Fibroblast of the aortic adventitia (primary cell): ENCODE data around the gene CLSTN2. TPM values are rescaled to one million over a fixed set of nuclear protein-coding genes. Genes with fewer than 3 reads are reported as not detected.

ENCODE experiments used
- DNase-seq: peaks from one replicate; pipeline ENCODE4 v3.0.0-alpha.2; 2010; ENCODE audit warnings: low read depth
- H3K4me3 ChIP-seq: 2 replicates; pipeline ENCODE4 v1.5.1; 2011; ENCODE audit warnings: low read depth, mild to moderate bottlenecking, control low read depth, low read length, moderate library complexity
- CTCF ChIP-seq: IDR thresholded peaks from 2 replicates; pipeline ENCODE4 v1.5.1; 2011; ENCODE audit warnings: mild to moderate bottlenecking, low read length, control low read depth, inconsistent platforms; ENCODE audit not compliant: insufficient read depth
- total RNA-seq: library from RNA; depleted of rRNA; stranded (reverse); fragments of >200 nt; gene quantifications from 2 replicates; pipeline ENCODE4 v1.2.3, GENCODE V29; 2012; ENCODE audit warnings: low replicate concordance

The CLSTN2 gene
- total RNA-seq, 1 donor: 3.2 TPM

- no peak overlapping the region for H3K4me3 ChIP-seq
- no peak for TF ChIP-seq CTCF
- no peak for DNase-seq
These were observed 463.4 kb downstream of the CLSTN2 start for GRCh38 chr3:140398387-140398786.

- DNase-seq: no peak
- TF ChIP-seq CTCF: no peak
- no peak overlapping the region for H3K4me3 ChIP-seq
These were observed 464.9 kb downstream of the CLSTN2 start for GRCh38 chr3:140399871-140400270.

DNA sequence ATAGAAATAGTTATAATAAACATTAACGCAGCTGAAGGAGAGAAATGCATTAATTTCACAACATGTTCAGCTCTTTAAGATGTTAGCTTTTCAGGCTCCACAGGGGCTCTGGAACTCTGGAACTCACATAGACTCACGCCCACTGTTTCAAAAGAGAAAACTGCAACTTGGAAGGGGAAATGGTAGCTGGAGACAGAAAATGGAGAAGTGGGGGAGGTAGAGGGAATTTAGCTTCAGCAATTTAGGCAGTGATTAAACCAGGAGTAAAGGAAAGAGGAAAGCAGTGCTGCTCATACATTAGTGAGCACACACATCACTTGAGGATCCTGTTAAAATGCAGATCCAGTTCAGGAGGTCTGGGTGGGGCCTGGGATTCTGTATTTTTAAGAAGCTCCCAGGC is 468.1 kb downstream of the CLSTN2 start:
- TF ChIP-seq CTCF: no peak
- no peak overlapping the region for H3K4me3 ChIP-seq
- no peak for DNase-seq

GRCh38 chr3:140403608-140404007 is 468.6 kb downstream of the CLSTN2 start:
- DNase-seq: no peak
- no peak for TF ChIP-seq CTCF
- H3K4me3 ChIP-seq: no peak overlapping the region

DNA sequence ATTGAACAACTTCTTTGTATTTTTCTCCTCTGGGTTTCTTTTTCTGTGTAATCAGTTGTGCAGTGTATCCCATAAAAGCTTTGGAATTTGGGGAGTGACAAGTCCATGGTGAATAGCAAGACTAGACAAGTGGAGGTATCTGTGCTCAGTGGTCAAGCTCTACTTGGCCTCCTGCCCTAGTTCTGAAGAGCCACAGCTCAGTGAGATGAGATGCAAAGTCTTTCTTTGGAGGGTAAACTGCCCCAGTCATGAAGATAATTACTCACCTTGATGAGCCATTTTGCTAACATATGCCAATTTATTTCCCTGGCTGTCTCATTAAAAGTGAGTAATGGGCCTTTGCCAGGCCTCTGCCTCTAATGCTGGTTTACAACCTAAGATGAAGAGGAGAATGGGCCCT is 471.7 kb downstream of the CLSTN2 start:
- H3K4me3 ChIP-seq: no peak overlapping the region
- no peak for DNase-seq
- no peak for TF ChIP-seq CTCF

DNA sequence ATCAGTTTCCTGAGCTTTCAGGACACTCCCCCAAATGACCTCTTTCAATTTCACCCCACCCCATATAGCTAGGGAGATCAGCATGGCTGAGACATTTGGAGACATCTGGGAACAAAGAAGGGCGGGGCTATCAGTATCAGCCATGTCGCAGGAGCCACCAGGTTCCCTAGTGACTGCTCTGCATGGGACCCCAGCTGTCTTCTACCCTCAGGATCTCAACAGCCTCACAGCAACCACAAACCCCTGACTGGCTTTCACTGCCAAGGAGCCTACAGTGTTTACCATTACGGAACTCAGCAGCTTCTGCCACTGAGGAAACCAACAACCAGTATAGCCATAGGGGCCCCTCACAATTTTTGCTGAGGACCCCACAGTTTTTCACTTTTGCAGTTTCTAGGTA is 473.3 kb downstream of the CLSTN2 start:
- no peak for DNase-seq
- no peak overlapping the region for H3K4me3 ChIP-seq
- TF ChIP-seq CTCF: no peak

- no peak for TF ChIP-seq CTCF
- no peak overlapping the region for H3K4me3 ChIP-seq
- no peak for DNase-seq
These were observed 481.7 kb downstream of the CLSTN2 start for GRCh38 chr3:140416666-140417065.
